Uterus (tissue), 4 donors: ENCODE measurements around the gene B3GALT4. TPM values are rescaled to one million over a fixed set of nuclear protein-coding genes. Genes with fewer than 3 reads are reported as not detected.
A peak's percentile ranks its signal among the peaks of the same experiment; 100 is the strongest.

Experiments
- DNase-seq, 2 donors: peaks; one replicate each; pipeline ENCODE4 v3.0.0-alpha.2; 2019 to 2020
- H3K27ac ChIP-seq, 2 donors: fragments of 200-600 bp; sonication (generic); 1 replicate in 1 of 2; 2 replicates in 1 of 2; pipeline ENCODE4 v1.5.1; 2016 to 2018
- H3K27me3 ChIP-seq, 2 donors: fragments of 200-600 bp; sonication (generic); one replicate each; pipeline ENCODE4 v1.5.1; 2018 to 2019; ENCODE audit warnings: control low read depth in 1 of 2
- H3K36me3 ChIP-seq, 2 donors: fragments of 200-600 bp; sonication (generic); one replicate each; pipeline ENCODE4 v1.5.1; 2019; ENCODE audit warnings: control low read depth in 1 of 2
- H3K4me1 ChIP-seq, 2 donors: fragments of 200-600 bp; sonication (generic); one replicate each; pipeline ENCODE4 v1.5.1; 2018 to 2019; ENCODE audit warnings: control low read depth in 1 of 2
- H3K4me3 ChIP-seq, 2 donors: fragments of 200-600 bp; sonication (generic); 1 replicate in 1 of 2; 2 replicates in 1 of 2; pipeline ENCODE4 v1.5.1; 2018 to 2019; ENCODE audit warnings: mild to moderate bottlenecking in 1 of 2
- H3K9me3 ChIP-seq, 2 donors: fragments of 200-600 bp; sonication (generic); one replicate each; pipeline ENCODE4 v1.5.1; 2019; ENCODE audit warnings: control low read depth in 1 of 2
- POLR2A ChIP-seq, 2 donors: fragments of 450-650 bp; IDR thresholded peaks; one replicate each; pipeline ENCODE4 v1.6.1; 2016; ENCODE audit warnings: antibody characterized with exemption in 2 of 2, mild to moderate bottlenecking in 1 of 2, moderate library complexity in 1 of 2
- intact Hi-C: fragments of 100-400 bp; cut with DNase I; formaldehyde crosslinking; loops from one replicate; pipeline ENCODE4 v1.15.1; 2023; ENCODE audit warnings: low total_unique reads
- total RNA-seq, 4 donors: library from RNA; depleted of rRNA in 3 of 4; stranded (reverse); fragments of >200 nt in 3 of 4; gene quantifications; one replicate each; pipeline versions ENCODE4 v1.1.0 to v1.2.4, GENCODE V29; 2014 to 2023
- TF ChIP-seq, protein P1 (sequence below), 4 experiments: fragments of 200-600 bp in 2 of 4; fragments of 450-650 bp in 2 of 4; sonication (generic) in 2 of 4; IDR thresholded peaks; one replicate each; pipeline ENCODE4 v1.5.1; 2016 to 2019; ENCODE audit warnings: antibody characterized with exemption in 4 of 4, mild to moderate bottlenecking in 2 of 4, moderate library complexity in 1 of 4
- donor health status: DM: yes; HTN: yes; CAD: no.

Gene B3GALT4
- total RNA-seq, 4 donors from 2014 or later = 5.5 to 15.9 (median 14.3) TPM

DNA sequence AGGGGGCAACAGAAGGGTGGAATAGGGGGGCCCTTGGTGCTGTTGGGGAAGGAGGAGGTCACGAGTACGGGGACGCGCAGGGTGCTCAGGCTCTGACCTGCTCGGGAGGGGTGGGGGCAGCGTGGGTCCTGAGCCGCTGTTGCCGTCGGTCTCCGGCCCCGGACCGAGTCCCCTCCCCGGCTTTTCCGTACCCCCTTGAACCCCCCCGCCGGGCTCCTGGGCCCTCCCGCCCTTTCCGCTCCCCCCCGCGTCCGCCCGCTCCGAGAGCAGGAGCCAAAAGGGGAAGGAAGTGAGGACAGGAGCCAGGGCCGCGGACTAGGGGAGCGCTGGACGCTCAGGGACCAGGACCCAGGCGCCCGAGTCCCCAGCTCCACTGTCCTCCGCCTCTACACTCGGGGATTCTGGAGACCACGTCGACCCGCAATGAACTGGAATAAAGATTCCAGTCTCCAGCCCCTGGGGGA, 21.9 kb downstream of the B3GALT4 start, which contains the start of gene RGL2:
Gene RGL2 (minus strand): TSS at position 170 of the 464 bp plus-strand sequence. CDS start 332 bp downstream, outside the sequence.
- intact Hi-C loops = loop anchor here (10.0 kb wide), 2 partner anchors 94 to 126 kb away; partner anchors contain the start of genes HSD17B8, RING1, RXRB and SLC39A7

DNA sequence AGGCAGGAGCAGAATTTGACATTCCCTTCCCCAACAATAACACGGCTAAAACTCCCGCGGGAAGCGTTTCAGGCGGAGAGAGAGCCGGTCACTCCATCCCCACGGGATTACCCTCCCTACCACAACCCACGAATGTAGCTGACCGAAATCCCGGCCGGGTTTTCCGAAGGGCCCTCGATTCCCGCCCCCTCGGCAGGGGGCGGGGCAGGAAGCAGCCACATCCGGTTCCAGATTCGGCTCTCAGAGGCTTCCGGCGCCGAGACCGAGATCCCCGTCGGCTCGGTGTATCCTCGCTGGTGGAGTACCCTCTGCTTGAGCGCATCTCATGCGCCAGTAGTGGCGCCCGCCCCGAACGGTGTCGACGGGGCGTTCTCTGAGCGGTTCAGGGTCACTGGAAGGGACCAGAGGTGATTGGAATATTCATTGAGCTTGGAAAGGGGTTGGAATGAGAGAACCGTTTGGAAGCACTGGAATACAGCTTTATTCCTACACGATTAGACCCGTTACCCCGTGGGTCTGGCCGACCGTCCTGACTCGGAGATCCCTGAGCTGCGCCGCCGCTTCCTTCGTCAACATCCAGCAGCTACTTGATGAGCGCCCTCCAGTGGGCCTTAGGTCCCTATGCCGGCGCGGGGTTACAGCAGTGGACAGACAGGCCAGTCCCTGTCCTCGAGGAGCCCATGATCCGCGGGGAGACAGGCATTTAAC, 22.5 kb downstream of the B3GALT4 start:
- peak; percentile 90 to 93 for DNase-seq
- H3K36me3 ChIP-seq = no peaks in the 10 kb centered on the region
- intact Hi-C loops = loop anchor here (10.0 kb wide), 2 partner anchors 95 to 125 kb away; partner anchors contain the start of genes HSD17B8, RING1, RXRB and SLC39A7
- H3K27me3 ChIP-seq = no peaks in the 10 kb centered on the region
- H3K4me3 ChIP-seq = peak overlapping the region; percentile 55 to 66
- no peaks in the 10 kb centered on the region for H3K9me3 ChIP-seq
- H3K4me1 ChIP-seq = peaks cover 0 to 7% of the 10 kb centered on the region in 2 donors
- TF ChIP-seq, protein P1, sequence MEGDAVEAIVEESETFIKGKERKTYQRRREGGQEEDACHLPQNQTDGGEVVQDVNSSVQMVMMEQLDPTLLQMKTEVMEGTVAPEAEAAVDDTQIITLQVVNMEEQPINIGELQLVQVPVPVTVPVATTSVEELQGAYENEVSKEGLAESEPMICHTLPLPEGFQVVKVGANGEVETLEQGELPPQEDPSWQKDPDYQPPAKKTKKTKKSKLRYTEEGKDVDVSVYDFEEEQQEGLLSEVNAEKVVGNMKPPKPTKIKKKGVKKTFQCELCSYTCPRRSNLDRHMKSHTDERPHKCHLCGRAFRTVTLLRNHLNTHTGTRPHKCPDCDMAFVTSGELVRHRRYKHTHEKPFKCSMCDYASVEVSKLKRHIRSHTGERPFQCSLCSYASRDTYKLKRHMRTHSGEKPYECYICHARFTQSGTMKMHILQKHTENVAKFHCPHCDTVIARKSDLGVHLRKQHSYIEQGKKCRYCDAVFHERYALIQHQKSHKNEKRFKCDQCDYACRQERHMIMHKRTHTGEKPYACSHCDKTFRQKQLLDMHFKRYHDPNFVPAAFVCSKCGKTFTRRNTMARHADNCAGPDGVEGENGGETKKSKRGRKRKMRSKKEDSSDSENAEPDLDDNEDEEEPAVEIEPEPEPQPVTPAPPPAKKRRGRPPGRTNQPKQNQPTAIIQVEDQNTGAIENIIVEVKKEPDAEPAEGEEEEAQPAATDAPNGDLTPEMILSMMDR (IDR thresholded peaks at IDR 0.05) = peak; percentile 49 to 62 (median 61)
- peak; percentile 25 to 65 for TF ChIP-seq POLR2A (IDR thresholded peaks at IDR 0.05)
- H3K27ac ChIP-seq = peak overlapping the region; percentile 95

More for the DNA sequence above, 21.9 kb downstream of the B3GALT4 start, which contains the start of gene RGL2:
- Histone ChIP-seq H3K4me3 (peak within 1 kb of the TSS; percentile 55 to 66), H3K9me3 (no peaks in the 10 kb centered on the region), H3K27me3 (no peaks in the 10 kb centered on the region), H3K27ac (peak within 1 kb of the TSS; percentile 95), H3K4me1 (peaks cover 0 to 7% of the 10 kb centered on the region in 2 donors), H3K36me3 (no peaks in the 10 kb centered on the region)
- TF ChIP-seq, protein P1 (IDR thresholded peaks at IDR 0.05) = no peak
- TF ChIP-seq POLR2A (IDR thresholded peaks at IDR 0.05) = no peak
- DNase-seq = peak; percentile 84

DNA sequence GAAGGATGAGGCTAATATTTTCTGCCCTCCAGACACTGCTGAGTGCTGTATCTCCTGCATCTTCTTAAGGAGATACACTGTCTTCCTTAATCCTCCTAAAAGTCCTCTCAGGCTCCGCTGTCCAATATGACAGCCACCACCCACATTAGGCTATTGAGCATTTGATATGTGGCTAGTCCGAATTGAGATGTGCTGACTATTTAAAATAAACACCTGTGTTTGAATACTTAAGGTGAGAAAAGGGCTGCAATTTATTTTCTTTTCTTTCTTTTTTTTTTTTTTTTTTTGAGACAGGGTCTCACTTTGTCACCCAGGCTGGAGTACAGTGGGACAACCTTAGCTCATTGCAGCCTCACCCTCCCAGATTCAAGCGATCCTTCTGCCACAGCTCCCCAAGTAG, 25.0 kb downstream of the B3GALT4 start:
- no peak overlapping the region for H3K27ac ChIP-seq
- intact Hi-C loops = no loop called here
- TF ChIP-seq POLR2A (IDR thresholded peaks at IDR 0.05) = no peak
- TF ChIP-seq, protein P1 (IDR thresholded peaks at IDR 0.05) = no peak
- no peak overlapping the region for H3K4me3 ChIP-seq
- H3K9me3 ChIP-seq = no peaks in the 10 kb centered on the region
- peaks cover 0 to 7% of the 10 kb centered on the region in 2 donors for H3K4me1 ChIP-seq
- H3K36me3 ChIP-seq = no peaks in the 10 kb centered on the region
- DNase-seq = no peak
- H3K27me3 ChIP-seq = no peaks in the 10 kb centered on the region

DNA sequence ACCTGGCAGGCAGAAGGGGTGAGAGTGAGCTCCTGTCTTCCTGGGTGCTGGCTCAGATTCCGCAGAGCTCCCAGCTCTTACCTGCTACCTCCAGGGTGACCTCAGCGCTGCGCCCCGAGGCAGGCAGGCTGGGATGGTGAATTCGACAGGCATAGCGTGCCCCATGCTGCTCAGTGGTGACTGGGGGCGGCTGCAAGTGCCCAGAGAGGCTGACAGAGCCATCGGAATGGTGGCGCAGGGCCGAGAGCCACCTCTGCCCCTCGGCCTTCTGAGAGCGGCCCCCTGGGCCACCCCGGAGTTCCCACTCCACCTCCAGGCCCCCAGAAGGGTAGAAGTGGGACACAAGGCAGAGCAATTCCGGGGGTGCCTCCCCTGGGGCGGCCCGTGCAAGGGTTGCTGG, 27.3 kb downstream of the B3GALT4 start:
- Histone ChIP-seq H3K36me3 (no peaks in the 10 kb centered on the region), H3K27ac (no peak overlapping the region), H3K4me3 (no peak overlapping the region), H3K4me1 (no peaks in the 10 kb centered on the region), H3K27me3 (no peaks in the 10 kb centered on the region), H3K9me3 (no peaks in the 10 kb centered on the region)
- DNase-seq = no peak
- intact Hi-C loops = no loop called here
- no peak for TF ChIP-seq POLR2A (IDR thresholded peaks at IDR 0.05)
- TF ChIP-seq, protein P1 (IDR thresholded peaks at IDR 0.05) = no peak

DNA sequence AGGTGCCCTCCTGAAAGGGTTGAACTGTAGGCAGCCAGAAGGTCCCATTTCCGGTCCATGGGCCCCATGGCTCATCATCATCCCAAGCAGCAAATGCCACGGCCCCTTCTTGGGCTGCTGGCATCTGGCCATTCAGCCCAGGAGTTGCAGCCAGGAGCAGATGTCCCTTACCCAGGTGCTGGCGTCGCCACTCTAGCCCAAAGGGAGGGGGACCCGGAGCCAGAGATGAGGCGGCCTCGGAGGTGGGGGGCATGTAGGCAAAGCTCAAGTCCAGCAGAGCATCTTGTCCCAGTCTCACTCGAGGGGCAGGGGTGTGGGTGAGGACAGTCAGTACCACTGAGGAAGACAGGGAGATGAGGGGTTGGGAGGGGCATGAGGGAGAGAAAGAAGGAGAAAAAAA, 28.1 kb downstream of the B3GALT4 start:
- no peak overlapping the region for H3K4me3 ChIP-seq
- no peaks in the 10 kb centered on the region for H3K9me3 ChIP-seq
- no peaks in the 10 kb centered on the region for H3K27me3 ChIP-seq
- TF ChIP-seq, protein P1 (IDR thresholded peaks at IDR 0.05) = no peak
- TF ChIP-seq POLR2A (IDR thresholded peaks at IDR 0.05) = no peak
- intact Hi-C loops = no loop called here
- no peaks in the 10 kb centered on the region for H3K36me3 ChIP-seq
- no peak for DNase-seq
- no peak overlapping the region for H3K27ac ChIP-seq
- H3K4me1 ChIP-seq = no peaks in the 10 kb centered on the region
